Esophagus muscularis mucosa (tissue), 3 donors: Measurements from ENCODE around the gene PEX10.

Experiments
- POLR2A ChIP-seq: fragments of 450-650 bp; IDR thresholded peaks from one replicate; pipeline ENCODE4 v1.6.1; 2017; ENCODE audit warnings: antibody characterized with exemption, moderate library complexity, mild to moderate bottlenecking, low read depth
- TF ChIP-seq, protein P1 (sequence below), 3 experiments: fragments of 200-600 bp in 2 of 3; fragments of 450-650 bp in 1 of 3; sonication (generic) in 2 of 3; IDR thresholded peaks; one replicate each; pipeline ENCODE4 v1.5.1; 2017 to 2019; ENCODE audit warnings: antibody characterized with exemption in 3 of 3, mild to moderate bottlenecking in 2 of 3, moderate library complexity in 1 of 3

DNA sequence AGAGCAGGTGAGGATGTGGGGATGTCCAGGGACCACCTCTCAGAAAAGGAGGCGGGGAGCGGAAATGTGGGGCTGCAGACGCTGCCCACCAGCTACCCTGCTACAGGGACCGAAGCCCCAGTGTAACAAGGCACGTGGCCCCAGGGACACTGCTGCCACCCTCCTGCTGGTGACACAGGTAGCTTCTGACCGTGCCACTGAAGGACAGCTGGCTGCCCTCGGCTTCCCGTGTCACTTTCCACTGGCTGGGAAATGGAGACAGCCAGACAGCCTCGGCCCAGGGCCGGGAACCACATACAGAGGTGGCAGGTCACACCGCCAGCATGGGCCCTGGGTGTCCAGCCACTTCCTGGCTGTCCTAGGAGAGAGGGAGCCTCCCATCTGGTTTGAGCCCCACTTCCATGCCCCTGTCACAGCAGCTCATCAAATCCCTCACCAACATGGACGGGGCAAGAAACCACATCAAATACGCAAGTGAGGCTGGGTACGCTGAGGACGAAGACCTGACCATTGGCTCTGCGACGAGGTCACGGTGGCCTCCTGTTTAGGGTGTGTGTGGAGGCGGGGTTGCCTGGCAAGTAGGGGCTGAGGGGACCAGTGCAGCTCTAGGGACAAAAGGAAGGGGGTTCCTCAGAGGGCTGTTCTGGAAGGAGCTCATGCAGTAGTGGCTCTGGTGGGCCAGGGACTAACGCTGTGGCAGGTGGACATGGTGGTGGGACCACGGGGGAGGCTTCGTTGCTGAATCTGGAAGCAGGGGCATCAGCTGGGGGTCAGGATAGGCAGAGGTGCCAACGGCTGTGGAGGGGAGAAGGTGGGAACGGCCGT, 5.0 kb downstream of the PEX10 start:
- TF ChIP-seq, protein P1, sequence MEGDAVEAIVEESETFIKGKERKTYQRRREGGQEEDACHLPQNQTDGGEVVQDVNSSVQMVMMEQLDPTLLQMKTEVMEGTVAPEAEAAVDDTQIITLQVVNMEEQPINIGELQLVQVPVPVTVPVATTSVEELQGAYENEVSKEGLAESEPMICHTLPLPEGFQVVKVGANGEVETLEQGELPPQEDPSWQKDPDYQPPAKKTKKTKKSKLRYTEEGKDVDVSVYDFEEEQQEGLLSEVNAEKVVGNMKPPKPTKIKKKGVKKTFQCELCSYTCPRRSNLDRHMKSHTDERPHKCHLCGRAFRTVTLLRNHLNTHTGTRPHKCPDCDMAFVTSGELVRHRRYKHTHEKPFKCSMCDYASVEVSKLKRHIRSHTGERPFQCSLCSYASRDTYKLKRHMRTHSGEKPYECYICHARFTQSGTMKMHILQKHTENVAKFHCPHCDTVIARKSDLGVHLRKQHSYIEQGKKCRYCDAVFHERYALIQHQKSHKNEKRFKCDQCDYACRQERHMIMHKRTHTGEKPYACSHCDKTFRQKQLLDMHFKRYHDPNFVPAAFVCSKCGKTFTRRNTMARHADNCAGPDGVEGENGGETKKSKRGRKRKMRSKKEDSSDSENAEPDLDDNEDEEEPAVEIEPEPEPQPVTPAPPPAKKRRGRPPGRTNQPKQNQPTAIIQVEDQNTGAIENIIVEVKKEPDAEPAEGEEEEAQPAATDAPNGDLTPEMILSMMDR (IDR thresholded peaks at IDR 0.05), result no peak
- no peak for TF ChIP-seq POLR2A
